ENCODE measurements around the gene SORT1.
"Not testable (repeated sequence)": the region's sequence is repeated elsewhere in the genome, so short reads cannot be mapped to it uniquely, and the experiment has no call there.

SORT1 gene

DNA sequence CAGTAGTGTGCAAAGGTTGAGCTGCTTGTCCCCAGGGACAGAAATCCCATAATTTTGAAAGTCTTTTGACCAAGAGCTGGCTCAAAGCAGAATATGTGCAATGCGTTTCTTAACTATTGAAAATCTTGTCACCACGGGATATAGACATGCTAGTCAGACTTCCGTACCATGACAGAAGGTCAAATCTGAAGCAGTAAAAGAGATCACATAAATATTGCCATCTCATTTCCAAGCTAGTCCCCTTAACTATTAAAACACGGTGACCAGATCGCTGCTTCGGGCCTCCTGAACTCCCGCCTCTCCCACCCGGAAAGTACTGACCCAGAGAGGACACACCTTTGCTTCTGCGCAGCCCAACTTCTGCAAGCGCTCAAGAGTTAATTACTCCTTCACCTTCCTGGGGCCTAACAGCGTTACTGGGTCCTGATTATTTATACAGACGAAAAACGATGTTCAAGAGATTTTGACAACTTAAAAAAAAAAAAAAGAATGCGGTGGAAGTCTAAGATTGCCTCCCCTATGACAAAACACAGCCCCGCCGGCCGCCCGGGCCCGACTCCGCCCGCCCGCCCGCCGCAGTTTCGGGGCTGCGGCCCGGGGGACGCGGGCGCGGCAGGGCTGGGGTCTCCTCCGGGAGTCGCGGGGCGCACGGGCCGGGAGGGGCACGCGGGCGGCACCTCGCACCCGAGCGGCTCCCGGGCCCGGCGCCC is 692 bp downstream of the SORT1 start:
- DNase-seq, result no peak

DNA sequence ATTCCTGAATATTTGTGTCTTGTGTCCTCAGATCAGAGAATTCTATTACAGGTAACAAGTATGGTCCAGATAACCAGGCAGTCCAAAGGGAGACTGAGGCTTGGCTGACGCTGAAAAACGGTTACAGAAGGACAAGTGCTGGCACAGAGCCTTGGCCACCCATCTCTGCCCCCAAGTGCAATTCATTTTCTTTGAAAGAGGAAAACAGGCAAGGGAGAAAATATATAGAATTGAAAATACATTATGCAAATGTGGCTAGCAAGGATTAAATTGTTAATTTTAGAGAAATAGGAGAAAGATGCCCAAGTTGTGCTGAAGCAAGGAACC is 1.2 kb downstream of the SORT1 start:
- DNase-seq, result no peak

DNA sequence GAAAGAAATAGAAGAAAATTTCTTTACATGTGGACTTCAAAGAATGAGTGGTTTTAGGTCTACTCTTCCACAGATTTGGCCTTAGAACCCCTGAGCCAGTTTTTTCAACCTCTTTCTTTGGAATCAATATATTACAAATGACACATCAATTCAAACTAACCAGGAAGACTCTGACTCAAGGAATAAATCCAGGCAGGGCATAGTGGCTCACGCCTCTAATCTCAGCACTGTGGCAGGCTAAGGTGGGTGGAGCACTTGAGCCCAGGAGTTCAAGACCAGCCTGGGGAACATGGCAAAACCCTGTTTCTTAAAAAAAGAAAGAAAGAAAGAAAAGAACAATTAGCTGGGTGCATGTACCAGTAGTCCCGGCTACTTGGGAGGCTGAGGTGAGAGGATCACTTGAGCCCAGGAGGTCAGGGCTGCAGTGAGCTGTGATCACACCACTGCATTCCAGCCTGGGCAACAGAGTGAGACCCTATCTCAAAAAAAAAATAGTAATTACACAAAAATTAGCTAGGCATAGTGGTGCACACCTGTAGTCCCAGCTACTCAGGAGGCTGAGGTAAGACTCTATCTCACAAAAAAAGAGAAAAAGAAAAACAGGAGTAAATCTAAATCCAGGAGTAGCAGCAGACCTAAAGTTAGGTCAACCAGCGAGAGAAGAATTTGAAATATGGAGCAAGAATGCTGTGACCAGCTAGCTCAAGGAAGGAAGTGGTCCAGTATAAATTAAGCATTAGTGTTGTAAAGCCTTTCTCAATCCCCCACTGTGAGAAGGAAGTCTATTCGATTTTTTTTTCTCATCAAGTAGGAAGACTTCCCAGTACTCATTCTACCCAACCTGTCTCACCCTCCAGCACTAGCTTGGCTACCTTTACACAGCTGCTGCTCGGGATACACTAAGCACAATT is 1.9 kb downstream of the SORT1 start:
- DNase-seq, result no peak

DNA sequence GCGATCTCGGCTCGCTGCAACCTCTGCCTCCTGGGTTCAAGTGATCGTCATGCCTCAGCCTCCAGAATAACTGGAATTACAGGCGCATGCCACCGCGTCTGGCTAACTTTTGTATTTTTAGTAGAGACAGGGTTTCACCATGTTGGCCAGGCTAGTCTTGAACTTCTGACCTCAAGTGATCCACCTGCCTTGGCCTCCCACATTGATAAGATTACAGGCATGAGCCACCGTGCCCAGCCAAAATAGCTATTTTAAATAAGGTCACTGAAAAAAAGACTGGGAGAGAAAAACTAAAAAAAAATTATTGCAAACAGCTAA is 2.5 kb downstream of the SORT1 start:
- DNase-seq, result not testable (repeated sequence)

DNA sequence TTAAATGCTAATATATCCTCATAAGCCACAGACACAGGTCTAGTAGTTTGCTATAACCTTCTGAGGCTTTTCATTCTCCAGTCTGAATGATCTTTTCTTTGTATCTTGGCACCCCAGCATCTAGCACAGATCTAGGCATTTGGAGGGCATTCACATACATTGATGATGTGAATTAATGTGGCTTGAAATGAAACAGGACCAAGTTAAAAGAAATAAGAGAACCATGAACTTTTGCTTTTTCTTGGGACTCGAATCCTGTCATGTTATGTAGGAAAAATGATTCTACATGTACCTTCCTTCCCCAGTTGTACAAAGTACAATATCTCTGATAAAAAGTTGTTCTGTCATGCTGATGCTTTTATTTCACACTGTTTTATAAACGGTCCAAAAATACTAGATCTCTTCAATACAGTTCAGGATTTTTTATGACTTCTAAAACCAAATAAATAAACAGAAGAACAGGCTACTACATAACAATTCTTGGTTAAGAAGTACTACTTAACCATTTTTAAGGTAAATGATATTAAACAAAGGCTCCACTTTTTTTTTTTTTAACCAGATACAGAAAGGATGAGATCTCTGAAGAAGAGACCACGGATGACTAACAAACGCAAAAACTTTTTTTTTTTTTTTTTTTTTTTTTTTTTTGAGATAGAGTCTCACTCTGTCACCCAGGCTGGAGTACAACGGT is 3.0 kb downstream of the SORT1 start:
- no peak for DNase-seq

DNA sequence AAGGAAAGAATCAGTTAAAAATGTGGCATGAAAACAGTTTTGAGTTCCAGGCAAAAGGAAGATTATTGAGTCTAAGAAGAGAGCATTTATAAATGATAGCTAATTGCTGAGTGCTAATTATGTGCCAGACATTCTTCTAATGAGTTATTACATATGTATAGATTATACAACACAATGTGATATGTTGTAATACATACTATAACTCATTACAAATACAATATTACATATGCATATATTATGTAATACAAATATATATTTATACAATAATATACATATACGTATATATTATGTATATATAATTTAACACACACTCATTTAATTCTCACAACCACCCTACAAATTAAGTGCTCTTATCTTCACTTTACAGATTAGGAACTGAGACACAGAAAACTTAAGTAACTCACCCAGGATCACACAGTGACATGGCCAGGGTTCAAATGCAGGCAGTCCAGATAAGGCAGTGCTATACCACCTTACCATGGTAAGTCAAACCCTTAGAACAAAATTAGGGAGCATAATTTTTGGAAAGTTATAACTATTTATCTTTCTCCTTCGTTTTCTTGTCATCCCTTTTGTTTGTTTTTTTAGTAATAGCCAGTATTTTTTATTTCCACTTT is 4.0 kb downstream of the SORT1 start:
- DNase-seq, result peak; percentile 37

DNA sequence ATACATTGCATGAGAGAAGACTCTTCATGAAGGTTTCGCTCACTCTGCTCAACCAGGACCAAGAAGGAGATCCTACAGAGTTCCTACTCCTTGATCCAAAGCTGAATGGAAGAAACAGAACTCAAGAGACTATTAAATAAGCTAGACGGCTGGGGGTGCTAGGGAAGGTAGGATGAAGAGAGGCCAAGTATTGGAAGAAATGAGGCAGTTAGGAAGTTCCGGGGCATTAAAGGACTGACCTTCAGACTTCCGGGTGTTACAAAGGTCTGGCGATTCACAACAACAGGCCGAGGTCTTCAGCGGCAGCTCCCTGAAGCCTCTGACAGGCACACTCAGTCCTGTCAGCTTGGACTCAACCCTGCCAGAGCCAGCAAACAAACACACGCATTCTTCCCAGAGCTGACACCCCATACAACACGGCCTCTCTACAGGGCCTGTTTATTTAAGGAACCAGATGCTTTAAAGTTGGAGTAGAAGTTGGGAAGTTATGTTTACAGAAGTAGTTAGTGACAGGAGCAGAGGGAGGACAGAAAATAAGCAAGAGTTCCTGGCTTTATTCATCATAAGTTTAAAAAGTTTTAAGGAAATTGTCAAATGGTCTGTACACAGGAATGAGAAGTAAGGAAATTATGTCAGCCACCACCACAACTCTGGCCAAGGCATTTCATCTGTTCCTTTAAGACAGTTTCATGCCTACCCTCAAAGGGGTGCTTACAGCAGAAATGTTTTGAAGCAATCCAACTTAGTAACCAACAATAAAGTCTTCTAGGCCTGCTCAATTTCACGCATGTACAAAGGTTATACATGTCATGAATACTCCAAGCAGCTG is 4.7 kb downstream of the SORT1 start:
- DNase-seq, result no peak

DNA sequence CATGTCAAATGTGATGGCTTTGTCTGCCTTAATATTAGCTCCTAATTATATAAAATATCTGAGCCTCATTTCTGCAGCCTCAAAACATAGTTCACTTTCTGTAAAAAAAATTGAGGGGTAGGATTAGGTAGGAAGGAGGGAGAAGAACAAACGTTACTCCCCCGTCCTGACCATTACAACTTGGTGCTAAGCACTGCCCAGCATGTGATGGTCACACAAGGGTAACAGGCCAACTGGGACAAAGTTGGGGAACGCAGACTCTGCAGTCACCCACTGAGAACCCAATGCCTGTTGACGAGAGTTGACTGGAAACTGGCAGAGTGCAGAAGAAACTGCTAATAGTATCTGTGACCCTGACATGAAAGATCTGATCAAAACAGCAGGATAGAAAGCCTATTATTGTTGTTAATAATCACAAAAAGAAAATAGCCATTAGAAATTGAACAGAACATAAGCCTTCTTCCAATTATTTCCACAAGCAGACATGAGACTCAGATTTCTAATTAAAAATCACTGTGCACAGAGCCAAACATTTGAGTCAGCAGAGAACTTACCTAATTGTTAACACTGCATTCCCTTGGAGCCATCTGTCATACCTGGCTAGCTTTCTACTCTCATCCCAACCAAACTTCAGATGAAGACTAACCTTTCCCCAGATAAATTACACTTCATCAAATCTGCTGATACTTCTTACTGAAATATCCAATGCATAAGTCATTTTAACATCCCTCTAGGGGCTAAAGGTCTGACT is 5.5 kb downstream of the SORT1 start:
- DNase-seq, result no peak

DNA sequence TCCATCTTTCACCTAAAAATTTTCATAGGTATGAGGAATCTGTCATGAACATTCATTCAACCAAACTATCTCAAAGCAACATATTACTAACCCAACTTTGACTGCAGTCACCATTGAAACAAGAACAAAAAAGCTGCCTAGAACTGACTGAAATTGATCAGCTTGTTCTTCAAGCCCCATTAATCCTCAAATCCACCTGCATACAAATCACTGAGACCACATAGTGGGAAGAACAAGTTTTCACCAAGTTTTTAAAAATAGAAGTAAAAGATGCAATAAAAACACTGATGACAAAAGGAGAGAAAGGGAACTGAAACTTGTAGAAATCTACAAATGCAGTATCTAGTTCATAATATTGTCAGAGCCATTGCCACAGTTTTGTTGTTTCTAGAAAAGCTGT is 6.1 kb downstream of the SORT1 start:
- DNase-seq, result no peak

DNA sequence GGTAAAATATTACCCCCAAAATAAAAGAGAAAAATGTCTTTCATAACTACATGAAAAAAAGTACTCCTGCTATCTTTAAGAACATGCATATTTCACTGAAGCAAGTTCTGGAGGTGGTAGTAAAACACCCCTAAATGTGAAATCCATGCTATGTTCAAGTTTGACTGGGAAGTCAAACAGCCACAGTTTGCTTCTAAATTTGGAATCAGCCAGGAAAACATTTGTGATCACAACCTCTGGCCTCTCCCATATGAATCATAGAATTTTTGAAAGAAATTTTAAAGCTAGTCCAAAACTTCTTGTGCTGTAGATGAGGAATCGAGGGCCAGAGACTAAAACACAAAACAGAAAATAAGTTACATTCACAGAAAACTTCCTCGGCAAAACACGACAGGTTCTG is 6.6 kb downstream of the SORT1 start:
- DNase-seq, result no peak

DNA sequence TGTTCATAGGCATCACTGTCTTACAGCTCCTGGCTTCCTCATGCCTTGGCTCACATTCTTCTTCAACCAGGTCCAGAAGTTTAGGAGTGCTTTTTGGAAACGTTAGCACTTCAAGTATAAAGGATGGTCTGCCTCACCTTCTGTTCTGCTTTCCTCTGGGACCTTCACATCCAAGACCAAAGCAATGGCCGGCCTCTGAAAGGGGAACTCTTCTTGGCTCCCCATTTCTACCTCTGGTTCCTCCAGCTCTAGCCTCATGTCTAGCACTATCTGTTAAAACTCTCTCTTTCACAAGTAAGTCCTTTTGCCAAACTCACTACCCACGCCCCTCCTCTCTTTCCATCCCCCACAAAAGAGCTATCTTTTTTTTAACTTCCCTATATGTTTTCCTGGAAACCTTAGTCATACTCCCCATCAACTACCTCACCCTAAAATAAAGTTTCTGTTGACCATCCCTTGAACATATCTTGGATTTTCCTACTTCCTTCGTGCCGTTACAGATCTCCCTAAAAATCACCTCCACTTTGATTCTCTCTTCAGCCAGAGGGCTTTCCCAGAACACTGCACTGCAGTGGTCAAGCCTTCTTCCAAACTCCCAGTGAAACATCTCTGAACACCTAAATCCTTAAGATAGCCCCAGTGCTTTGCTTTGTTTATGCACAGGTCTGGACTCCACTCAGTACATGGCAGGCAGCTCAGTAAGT is 7.9 kb downstream of the SORT1 start:
- DNase-seq, result peak; percentile 63

DNA sequence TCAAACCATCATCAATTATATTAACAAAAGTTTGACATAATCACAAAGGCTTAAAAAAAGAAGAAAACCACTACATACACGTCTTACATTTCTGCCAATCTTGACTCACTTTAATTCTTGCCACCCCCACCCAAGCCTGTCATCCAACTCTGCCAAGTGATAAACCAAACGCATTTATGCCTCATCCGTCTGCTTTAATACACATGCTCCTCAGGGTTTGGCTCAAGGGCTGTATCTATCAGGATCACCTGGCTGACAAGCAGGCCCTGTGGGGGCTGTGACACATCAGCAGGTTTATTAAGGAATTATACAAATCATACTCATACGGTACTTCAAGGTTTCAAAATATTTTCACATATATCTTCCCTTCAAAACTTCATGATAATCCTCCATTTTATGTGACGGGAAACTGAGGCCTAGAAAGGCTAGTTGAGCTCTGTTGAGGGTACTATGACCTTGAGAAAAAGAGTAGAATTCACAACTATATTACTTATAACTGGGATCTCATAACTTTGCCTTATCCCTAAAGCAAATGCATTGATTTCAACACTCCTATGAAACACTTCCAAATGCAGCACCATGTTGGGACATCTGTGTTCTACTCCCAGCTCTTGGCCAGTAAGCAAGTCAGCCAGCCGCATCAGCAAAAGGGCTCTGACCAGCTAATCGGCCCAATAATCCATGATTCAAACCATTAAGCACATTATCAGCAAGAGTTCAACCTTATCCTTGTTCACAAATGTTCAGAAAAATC is 8.7 kb downstream of the SORT1 start:
- DNase-seq, result peak; percentile 41

DNA sequence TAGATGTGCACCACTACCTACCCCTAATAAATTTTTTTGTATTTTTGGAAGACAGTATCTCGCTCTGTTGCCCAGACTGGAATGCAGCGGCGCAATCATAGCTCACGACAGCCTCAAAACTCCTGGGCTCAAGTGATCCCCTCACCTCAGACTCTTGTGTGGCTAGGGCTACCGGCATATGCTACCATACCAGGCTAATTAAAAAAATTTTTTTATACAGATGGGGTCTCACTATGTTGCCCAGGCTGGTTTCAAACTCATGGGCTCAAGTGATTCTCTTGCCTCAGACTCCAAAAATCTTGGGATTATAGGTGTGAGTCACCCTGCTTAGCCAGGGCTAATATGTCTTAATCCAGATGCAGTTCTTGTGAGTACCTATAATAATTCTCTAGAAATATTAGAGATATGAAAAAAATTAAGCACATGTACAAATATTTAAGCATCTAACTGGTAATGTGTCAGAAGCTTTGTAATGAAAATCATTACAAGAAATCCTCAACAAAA is 9.5 kb downstream of the SORT1 start:
- DNase-seq, result no peak

DNA sequence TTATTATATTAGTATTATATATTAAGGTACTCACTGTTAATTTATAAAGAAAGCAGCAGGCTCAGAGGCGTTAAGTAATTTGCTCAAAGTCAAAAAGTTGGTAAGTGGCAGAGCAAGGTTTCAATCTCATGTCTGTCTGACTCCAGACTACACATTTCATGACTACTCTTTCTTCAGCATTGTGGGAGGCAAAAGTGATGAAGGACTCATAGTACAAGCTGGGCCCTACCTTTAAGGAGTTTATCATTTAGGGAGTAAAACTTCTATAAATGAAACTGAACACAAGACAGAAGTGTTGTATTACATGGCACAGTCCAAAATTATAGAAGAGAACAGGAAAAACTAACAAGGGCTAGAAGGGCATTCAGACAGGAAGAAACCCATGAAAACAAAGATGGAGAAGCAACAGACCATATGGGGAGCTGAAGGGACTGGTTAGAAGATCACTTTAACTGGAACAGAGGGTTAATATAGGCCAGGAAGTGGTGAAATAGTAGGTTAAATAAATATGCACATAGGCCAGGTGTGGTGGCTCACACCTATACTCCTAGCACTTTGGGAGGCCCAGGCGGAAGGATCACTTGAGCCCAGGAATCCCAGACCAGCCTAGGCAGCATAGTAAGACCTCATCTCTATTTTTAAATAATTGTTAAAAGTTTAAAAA is 11.5 kb downstream of the SORT1 start:
- no peak for DNase-seq

DNA sequence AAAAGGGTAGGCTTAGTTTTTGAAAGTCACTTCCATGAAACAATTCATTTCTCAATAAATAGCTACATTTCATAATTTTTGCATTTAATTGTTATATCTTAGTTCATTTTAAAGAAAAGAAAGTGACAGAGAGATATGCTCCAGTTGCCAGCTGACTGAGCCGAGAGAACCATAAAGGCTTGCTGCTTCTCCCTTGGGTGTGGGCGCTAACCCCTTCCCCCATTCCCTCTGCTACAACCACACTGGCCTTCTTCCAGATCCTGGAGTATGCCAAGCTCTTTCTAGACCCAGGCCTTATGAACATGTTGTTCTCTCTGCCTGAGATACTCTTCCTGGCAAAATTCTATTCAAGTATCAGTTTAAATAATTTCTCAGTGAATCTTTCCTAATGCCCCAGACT is 12.3 kb downstream of the SORT1 start:
- DNase-seq, result no peak

DNA sequence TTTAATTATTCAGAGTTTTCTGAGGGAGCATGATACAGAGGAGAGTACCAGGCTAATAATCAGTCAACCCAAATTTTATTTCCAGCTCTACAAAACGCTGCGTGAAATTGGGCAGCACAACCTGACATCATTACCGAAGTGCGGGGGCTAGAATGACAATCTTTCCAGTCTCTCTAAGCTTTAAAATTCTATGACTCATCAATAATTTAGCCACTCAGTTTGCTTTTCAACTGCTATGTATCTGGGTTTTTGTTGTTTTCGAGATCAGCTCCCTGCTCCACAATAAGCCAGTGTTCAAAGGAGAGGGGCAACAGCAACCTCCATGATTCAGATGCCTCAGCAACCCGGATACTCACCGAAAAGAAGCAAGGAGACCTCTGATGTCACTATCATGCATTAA is 13.9 kb downstream of the SORT1 start:
- no peak for DNase-seq

DNA sequence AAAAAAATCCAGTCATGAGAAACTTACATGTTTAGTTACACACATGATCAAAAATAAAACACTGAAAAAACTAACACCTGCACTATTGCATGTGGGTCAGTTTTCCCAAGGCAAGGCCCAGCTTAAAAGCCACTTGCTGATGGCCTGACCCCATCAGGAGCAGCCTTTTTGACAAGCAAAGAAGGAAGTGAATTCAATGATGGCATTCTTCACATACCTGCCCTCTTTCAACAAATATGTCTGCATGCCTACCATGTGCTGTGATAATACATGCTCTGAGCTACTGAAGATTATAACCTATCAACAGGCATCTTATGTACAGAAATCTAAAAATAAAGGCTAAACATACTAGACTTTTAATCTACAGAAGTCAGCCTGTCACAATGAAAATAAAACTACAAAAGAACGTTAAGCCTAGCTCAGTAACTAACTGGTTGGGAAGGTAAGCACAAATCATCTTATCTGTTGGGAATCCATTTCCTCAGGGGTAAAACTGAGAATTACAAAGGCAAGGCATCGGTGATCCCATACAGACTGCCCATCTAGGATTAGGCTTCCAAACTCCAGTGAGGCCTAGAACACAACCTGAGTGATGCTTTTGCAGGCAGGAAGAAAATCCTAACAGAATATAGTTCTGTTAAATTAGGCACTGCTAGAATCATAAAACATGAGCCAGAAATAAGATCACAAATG is 14.5 kb downstream of the SORT1 start:
- DNase-seq, result no peak

DNA sequence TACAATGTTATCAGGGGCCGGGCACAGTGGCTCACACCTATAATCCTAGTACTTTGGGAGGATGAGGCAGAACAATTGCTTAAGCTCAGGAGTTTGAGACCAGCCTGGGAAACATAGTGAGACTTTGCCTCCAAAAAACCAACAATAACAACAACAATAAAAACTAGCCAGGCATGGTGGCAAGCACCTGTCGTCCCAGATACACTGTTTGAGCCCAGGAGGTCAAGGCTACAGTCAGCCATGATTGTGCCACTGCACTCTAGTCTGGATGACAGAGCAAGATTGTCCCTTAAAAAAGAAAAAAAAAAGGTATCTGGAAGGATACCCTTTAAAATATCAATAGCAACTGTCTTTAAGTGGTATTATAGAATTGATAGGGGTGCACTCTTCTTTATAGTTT is 16.1 kb downstream of the SORT1 start:
- no peak for DNase-seq

DNA sequence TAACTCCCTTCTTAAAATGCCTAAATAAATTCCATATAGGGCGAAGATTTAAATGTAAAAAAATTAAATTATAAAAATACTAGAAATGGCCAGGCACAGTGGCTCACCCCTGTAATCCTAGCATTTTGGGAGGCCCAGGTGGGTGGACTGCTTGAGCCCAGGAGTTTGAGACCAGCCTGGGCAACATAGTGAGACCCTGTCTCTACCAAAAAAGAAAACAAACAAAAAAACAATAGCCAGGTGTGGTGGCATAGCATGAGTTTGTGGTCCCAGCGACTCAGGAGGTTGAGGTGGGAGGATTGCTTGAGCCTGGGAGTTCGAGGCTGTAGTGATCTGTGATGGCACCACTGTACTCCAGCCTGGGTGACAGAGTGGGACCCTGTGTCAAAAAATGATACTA is 17.8 kb downstream of the SORT1 start:
- DNase-seq, result no peak

All from hematopoietic multipotent progenitor cell treated with erythropoietin and hydrocortisone succinate and interleukin-3 and kit ligand, for 8 days (in vitro differentiated cells).